Duodenal mucosa (tissue), 2 donors: Measurements from ENCODE around the gene LRRC45.

Experiments used
- H3K27ac ChIP-seq: one replicate; pipeline ENCODE4 v1.7.0; 2013; ENCODE audit warnings: low read depth, low read length
- H3K27me3 ChIP-seq, 2 donors: one replicate each; pipeline ENCODE4 v1.7.0; 2013; ENCODE audit warnings: low read length in 2 of 2, control low read depth in 1 of 2; ENCODE audit not compliant: insufficient read depth in 2 of 2, control insufficient read depth in 1 of 2
- H3K36me3 ChIP-seq, 2 donors: one replicate each; pipeline ENCODE4 v1.7.0; 2013; ENCODE audit warnings: low read length in 2 of 2, control low read depth in 1 of 2; ENCODE audit not compliant: insufficient read depth in 2 of 2, control insufficient read depth in 1 of 2
- H3K4me1 ChIP-seq, 2 donors: one replicate each; pipeline ENCODE4 v1.7.0; 2013; ENCODE audit warnings: low read length in 2 of 2, control low read depth in 1 of 2; ENCODE audit not compliant: insufficient read depth in 2 of 2, control insufficient read depth in 1 of 2
- H3K4me3 ChIP-seq, 2 donors: one replicate each; pipeline ENCODE4 v1.7.0; 2013; ENCODE audit warnings: low read length in 2 of 2, low read depth in 1 of 2
- H3K9ac ChIP-seq, 2 donors: one replicate each; pipeline ENCODE4 v1.7.0; 2013; ENCODE audit warnings: low read length in 2 of 2, low read depth in 1 of 2
- H3K9me3 ChIP-seq, 2 donors: one replicate each; pipeline ENCODE4 v1.7.0; 2013; ENCODE audit warnings: low read length in 2 of 2, control low read depth in 1 of 2; ENCODE audit not compliant: control insufficient read depth in 1 of 2

Gene LRRC45

DNA sequence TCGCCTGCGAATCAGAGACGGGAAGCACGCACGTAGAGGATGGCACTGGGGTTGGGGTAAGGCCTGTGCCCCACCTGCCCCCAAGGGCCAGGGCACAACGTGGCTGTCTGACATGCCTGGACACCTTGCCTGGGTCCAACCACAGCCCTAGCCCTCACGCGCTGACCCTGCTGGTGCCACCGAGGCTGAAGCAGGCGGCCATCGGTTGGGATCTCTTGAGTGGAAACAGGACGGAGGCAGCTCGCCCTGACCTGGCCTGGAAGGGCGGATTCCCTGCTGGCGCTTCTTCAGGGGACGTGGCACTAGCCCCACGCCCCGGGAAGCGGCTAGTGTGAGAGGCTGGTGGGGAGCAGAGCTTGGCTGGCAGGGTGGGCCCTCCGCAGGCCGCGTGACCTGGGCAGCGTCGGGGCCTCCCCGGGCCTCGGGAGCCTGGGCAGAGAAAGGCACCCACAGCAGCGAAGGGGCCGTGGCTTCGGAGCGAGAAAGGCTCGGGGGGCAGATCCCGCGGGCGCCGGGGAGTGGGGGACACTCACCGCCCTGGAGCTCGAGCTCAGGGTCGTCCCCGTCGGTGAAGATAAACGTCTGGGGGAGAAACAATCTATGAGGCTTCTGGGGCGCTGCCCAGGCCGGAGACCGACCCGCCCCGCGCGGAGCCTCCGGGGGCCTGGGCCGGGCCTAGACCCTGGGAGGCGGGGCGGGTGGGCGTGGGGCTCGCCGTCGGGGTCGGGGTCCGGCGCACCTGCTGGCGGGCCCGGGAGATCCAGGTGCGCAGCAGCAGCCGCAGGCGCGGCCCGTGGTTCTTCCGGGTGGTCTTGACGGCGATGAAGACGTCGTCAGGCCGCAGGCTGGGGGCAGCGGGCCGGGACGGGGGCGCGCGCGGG, 27.9 kb downstream of the LRRC45 start:
- Histone ChIP-seq H3K27me3 (no peaks in the 10 kb centered on the region), H3K9me3 (no peaks in the 10 kb centered on the region), H3K9ac (peak overlapping the region; percentile 31 to 49), H3K27ac (no peak overlapping the region), H3K4me3 (peak overlapping the region; percentile 62 to 87), H3K36me3 (peaks cover 10 to 39% of the 10 kb centered on the region in 2 donors), H3K4me1 (peaks cover 11 to 29% of the 10 kb centered on the region in 2 donors)

DNA sequence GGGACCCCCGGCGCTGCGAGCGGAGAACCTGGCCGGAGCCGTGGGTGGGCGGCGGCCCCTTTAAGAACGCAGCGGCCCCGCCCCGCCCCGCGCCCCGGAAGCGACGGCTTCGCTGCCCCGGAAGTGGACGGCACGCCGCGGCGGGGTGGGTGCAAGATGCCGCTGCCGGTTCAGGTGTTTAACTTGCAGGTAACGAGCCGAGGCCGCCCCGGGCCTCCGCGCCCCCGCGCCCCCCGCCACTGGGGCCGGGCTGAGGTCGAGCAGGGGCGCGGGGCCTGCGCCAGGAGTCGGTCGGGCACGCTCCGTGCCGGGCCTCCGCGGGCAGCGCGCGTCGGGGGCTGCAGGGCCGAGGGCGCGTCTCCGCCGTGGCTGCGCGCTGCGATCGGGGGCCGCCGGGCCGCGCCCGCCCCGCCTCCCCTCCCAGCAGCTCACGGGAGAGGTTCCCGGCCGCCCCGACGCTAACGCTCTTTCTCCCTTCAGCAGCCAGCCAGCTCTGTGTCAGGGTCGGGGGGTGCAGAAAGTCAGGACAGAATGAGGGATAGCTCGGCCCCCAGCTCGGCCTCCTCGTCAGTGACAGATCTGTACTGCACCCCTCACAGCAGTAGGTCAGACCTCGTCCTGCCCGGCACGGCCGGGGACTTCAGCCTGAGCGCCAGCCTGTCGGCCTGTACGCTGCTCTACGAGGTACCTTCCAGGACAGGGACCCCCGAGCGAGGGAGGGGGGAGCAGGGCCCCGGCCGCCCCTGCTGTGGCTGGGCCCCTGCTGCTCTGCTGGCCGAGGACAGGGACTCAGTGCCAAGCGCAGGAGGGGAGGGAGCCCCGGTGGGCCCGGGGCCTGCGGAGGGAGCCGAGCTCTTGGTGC, 28.9 kb downstream of the LRRC45 start, which contains the start of the genes GPS1 and RFNG:
Gene GPS1 (plus strand): TSS at position 123 of the 862 bp plus-strand sequence. CDS start 34 bp downstream, at position 157.
Gene RFNG (minus strand): TSS at position 36 of the 862 bp plus-strand sequence. CDS start 45 bp downstream, outside the sequence.
- Histone ChIP-seq H3K27ac (no peak within 1 kb of the TSS), H3K27me3 (no peaks in the 10 kb centered on the region), H3K36me3 (peaks cover 10 to 49% of the 10 kb centered on the region in 2 donors), H3K9ac (peak within 1 kb of the TSS; percentile 70), H3K9me3 (no peaks in the 10 kb centered on the region), H3K4me1 (peaks cover 11 to 29% of the 10 kb centered on the region in 2 donors), H3K4me3 (peak within 1 kb of the TSS; percentile 87 to 89)

DNA sequence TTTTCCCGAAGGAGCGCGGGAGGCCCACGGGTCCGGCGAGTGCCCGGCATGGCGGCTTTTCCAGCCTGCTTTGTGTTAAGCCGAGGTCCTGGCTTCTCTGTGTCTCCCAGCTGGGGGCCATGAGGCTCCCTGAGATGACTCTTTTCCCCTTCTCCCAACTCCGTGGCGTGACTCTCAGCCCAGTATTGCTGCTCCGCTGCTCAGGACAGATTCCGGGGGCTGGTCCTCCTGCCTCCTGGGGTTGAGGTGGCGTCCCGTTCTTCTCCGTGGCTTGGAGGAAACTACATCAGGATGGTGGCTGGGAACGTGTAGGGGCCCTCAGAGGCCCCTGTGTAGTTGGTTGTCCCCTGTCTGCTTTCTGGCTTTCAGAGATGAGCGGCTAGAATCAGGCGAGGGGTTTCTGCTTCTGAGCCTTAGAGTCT, 29.5 kb downstream of the LRRC45 start:
- peak overlapping the region; percentile 70 for H3K9ac ChIP-seq
- no peak overlapping the region for H3K27ac ChIP-seq
- H3K9me3 ChIP-seq, result no peaks in the 10 kb centered on the region
- peaks cover 10 to 50% of the 10 kb centered on the region in 2 donors for H3K36me3 ChIP-seq
- peak overlapping the region; percentile 87 to 89 for H3K4me3 ChIP-seq
- H3K4me1 ChIP-seq, result peaks cover 11 to 29% of the 10 kb centered on the region in 2 donors
- H3K27me3 ChIP-seq, result no peaks in the 10 kb centered on the region

DNA sequence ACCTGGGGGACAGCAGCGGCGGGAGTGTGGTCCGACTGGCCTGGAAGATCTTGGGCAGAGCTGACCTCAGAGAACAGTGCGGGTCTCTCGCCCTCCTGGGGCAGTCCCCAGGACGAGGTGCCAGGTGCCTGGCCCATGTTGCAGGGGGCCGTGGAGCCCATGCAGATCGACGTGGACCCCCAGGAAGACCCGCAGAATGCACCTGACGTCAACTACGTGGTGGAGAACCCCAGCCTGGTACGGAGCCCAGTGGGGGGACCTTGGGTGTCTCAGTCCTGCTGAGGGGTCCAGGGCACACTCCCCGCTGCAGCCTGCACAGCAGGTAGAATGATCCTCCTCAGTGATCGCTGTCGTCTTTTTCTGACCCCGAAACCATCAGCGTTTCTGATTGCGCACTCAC, 30.0 kb downstream of the LRRC45 start:
- Histone ChIP-seq H3K27ac (no peak overlapping the region), H3K9ac (no peak overlapping the region), H3K9me3 (no peaks in the 10 kb centered on the region), H3K4me1 (peaks cover 11 to 29% of the 10 kb centered on the region in 2 donors), H3K27me3 (no peaks in the 10 kb centered on the region), H3K4me3 (peak overlapping the region; percentile 87 to 89), H3K36me3 (peaks cover 10 to 50% of the 10 kb centered on the region in 2 donors)

DNA sequence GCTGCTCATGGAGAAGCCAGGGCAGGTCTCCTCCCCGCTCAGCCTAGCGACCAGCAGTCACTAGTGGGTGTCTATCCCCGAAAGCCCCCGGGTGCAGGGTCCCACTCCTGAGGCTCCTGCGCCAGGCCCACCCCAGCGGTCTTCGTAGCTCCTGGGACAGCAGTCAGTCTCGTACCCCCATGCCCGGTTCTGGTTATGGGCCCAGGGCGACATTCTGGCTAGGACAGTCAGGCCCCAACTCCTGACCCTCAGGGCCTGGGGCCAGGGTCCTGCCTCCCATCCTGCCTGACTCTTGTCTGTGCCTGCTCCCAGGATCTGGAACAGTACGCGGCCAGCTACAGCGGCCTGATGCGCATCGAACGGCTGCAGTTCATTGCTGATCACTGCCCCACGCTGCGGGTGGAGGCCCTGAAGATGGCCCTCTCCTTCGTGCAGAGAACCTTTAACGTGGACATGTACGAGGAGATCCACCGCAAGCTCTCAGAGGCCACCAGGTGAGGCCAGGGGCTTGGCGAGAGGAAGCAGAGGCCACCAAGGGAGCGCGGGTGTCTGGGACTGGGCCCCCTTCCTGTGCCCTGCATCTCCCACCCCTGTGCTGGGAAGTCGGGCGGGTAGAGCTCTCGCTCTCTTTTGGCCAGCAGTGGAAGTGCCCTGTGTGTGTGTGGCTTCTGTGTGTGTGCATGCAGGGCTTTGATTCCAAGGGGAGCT, 30.6 kb downstream of the LRRC45 start:
- H3K9me3 ChIP-seq, result no peaks in the 10 kb centered on the region
- no peak overlapping the region for H3K9ac ChIP-seq
- no peaks in the 10 kb centered on the region for H3K27me3 ChIP-seq
- no peak overlapping the region for H3K27ac ChIP-seq
- peak overlapping the region in 1 of 2 donors; percentile 89 for H3K4me3 ChIP-seq
- H3K36me3 ChIP-seq, result peaks cover 13 to 53% of the 10 kb centered on the region in 2 donors
- peaks cover 11 to 29% of the 10 kb centered on the region in 2 donors for H3K4me1 ChIP-seq

DNA sequence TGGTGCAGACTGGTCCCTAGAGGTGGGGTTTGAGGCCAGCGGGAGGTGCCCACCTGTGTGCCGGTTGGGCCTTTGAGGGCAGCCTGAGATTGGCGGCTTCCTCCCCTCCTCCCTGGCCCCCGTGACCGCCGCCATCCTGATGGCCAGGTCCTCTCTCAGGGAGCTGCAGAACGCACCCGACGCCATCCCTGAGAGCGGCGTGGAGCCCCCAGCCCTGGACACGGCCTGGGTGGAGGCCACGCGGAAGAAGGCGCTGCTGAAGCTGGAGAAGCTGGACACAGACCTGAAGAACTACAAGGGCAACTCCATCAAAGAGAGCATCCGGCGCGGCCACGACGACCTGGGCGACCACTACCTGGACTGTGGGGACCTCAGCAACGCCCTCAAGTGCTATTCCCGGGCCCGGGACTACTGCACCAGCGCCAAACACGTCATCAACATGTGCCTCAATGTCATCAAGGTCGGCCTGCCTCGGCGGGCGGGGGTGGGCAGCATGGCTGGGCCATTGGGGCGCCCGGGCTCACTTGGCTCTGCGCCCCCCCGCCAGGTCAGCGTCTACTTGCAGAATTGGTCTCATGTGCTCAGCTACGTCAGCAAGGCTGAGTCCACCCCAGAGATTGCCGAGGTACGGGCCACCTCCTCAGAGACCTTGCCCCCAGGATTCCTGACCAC, 31.4 kb downstream of the LRRC45 start:
- no peaks in the 10 kb centered on the region for H3K9me3 ChIP-seq
- no peaks in the 10 kb centered on the region for H3K27me3 ChIP-seq
- peaks cover 13 to 60% of the 10 kb centered on the region in 2 donors for H3K36me3 ChIP-seq
- peaks cover 11 to 29% of the 10 kb centered on the region in 2 donors for H3K4me1 ChIP-seq
- no peak overlapping the region for H3K27ac ChIP-seq
- H3K9ac ChIP-seq, result no peak overlapping the region
- H3K4me3 ChIP-seq, result no peak overlapping the region

DNA sequence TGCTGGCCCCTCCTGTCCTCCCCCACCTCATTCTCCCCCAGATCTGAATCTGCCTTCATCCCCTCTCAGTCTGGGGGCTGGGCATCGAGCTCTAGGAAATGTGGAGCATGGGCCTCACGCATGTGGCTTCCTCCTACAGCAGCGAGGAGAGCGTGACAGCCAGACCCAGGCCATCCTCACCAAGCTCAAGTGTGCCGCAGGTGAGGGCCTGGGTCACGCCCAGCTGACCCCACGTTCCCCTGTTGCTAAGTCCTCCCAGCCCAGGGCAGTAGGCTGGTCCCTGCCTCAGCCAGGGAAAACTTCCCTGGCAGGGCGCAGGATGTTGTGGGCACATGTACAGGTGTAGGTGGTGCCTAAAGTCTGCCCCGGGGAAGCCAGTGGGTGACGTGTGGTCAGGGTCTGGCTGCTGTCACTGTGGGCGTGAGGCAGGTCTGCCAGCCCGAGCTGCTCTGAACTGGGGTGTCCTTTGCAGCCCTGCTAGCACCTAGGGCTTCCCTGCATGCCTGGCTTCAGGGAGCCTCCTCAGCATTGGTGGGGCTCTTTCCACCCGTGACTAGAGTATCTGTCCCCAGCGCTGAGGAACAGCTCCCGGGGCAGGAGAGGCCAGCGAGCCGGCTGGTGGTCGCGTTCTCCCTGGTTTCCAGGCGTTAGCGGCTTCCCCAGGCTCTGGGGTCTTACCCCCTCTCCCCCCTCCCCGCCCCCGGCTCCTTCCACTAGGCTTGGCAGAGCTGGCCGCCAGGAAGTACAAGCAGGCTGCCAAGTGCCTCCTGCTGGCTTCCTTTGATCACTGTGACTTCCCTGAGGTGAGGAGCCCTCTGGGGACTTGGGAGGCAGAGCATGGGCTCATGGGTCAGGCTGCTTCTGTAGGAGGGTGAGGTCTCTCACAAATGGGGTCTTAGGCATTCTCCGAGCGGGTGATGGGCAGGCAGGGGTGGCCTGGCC, 32.2 kb downstream of the LRRC45 start:
- H3K9ac ChIP-seq, result no peak overlapping the region
- H3K9me3 ChIP-seq, result no peaks in the 10 kb centered on the region
- H3K4me1 ChIP-seq, result peaks cover 11 to 25% of the 10 kb centered on the region in 2 donors
- no peaks in the 10 kb centered on the region for H3K27me3 ChIP-seq
- H3K4me3 ChIP-seq, result no peak overlapping the region
- H3K27ac ChIP-seq, result no peak overlapping the region
- H3K36me3 ChIP-seq, result peaks cover 15 to 66% of the 10 kb centered on the region in 2 donors

DNA sequence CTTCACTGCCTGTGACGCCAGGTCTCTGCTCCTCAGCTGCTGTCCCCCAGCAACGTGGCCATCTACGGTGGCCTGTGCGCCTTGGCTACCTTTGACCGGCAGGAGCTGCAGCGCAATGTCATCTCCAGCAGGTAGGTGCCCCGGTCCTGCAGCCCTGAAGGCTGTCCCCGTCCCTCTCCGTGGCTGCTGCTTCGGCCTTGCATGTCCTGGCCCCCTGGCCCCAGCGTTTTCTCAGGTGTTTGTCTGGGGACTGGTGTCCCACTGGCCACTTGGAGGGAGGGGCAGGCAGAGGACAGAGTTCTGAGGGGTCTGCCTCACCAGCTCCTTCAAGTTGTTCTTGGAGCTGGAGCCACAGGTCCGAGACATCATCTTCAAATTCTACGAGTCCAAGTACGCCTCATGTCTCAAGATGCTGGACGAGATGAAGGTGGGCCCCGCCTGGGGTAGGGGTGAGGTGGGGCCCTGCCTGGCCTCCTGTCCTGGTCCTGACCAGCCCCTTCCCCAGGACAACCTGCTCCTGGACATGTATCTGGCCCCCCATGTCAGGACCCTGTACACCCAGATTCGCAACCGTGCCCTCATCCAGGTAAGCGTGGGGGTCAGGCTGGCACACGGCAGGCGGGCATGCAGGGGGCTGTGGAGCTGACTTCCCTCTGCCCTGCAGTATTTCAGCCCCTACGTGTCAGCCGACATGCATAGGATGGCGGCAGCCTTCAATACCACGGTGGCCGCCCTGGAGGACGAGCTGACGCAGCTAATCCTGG, 33.0 kb downstream of the LRRC45 start:
- Histone ChIP-seq H3K27ac (no peak overlapping the region), H3K9ac (no peak overlapping the region), H3K9me3 (no peaks in the 10 kb centered on the region), H3K4me3 (no peak overlapping the region), H3K4me1 (peaks cover 11 to 18% of the 10 kb centered on the region in 2 donors), H3K27me3 (no peaks in the 10 kb centered on the region), H3K36me3 (peaks cover 16 to 74% of the 10 kb centered on the region in 2 donors)
